ENCODE measurements around the gene HINT2.

- TF ChIP-seq ELF4 (IDR thresholded peaks at IDR 0.05): no peak
- TF ChIP-seq CTBP1 (IDR thresholded peaks at IDR 0.05; ENCODE audit: borderline replicate concordance): no peak
- no peak for TF ChIP-seq L3MBTL2 (conservative IDR thresholded peaks at IDR 0.05)
- no peak for TF ChIP-seq PKNOX1 (IDR thresholded peaks at IDR 0.05)
- TF ChIP-seq TARDBP (IDR thresholded peaks at IDR 0.05): no peak
- TF ChIP-seq FOXM1 (IDR thresholded peaks at IDR 0.05; ENCODE audit: borderline replicate concordance): no peak
- TF ChIP-seq BHLHE40 (IDR thresholded peaks at IDR 0.05; ENCODE audit: borderline replicate concordance): no peak
- no peak for TF ChIP-seq NFRKB (IDR thresholded peaks at IDR 0.05)
- no peak for TF ChIP-seq FOXK2 (IDR thresholded peaks at IDR 0.05)
- no peak for TF ChIP-seq ZNF384 (IDR thresholded peaks at IDR 0.05)
- no peak for TF ChIP-seq HDGF (IDR thresholded peaks at IDR 0.05; ENCODE audit: borderline replicate concordance)
- no peak for TF ChIP-seq SP1 (IDR thresholded peaks at IDR 0.05)
- no peak for TF ChIP-seq SUZ12 (IDR thresholded peaks at IDR 0.05)
These were observed 26.2 kb upstream of the HINT2 start for GRCh38 chr9:35840881-35841644.
